CD8-positive, alpha-beta memory T cell (primary cell): ENCODE measurements around the gene STAC3. TPM values are rescaled to one million over a fixed set of nuclear protein-coding genes. Genes with fewer than 3 reads are reported as not detected.

Experiments used
- CTCF ChIA-PET: fragments of 350-600 bp; sonication (Branson Sonifier 250); formaldehyde crosslinking; loops from one replicate; lab custom pipeline; 2021; ENCODE audit warnings: antibody characterized with exemption; lab: Charles Lee
- POLR2A ChIA-PET: fragments of 350-600 bp; sonication (Branson Sonifier 250); formaldehyde crosslinking; loops from one replicate; lab custom pipeline; 2021; ENCODE audit warnings: antibody characterized with exemption; lab: Charles Lee
- DNase-seq, 5 donors: peaks; one replicate each; pipeline versions ENCODE4 v3.0.0 to v3.0.0-alpha.2; 2020 to 2022; ENCODE audit warnings: mixed read lengths in 1 of 5
- H3K27ac ChIP-seq: one replicate; pipeline ENCODE4 v1.7.0; 2013; ENCODE audit warnings: low read depth, mild to moderate bottlenecking, low read length, moderate library complexity
- H3K27me3 ChIP-seq: 2 replicates; pipeline ENCODE4 v1.7.0; 2013; ENCODE audit warnings: low read length, mild to moderate bottlenecking; ENCODE audit not compliant: insufficient read depth, poor library complexity, severe bottlenecking
- H3K36me3 ChIP-seq: 2 replicates; pipeline ENCODE4 v1.7.0; 2013; ENCODE audit warnings: mild to moderate bottlenecking, low read length, moderate library complexity; ENCODE audit not compliant: insufficient read depth
- H3K4me1 ChIP-seq: 2 replicates; pipeline ENCODE4 v1.7.0; 2013; ENCODE audit warnings: mild to moderate bottlenecking, low read length, moderate library complexity; ENCODE audit not compliant: insufficient read depth
- H3K4me3 ChIP-seq: 2 replicates; pipeline ENCODE4 v1.7.0; 2013; ENCODE audit warnings: mild to moderate bottlenecking, low read length
- H3K9me3 ChIP-seq: 2 replicates; pipeline ENCODE4 v1.7.0; 2013; ENCODE audit warnings: mild to moderate bottlenecking, low read length
- H3K27ac Mint-ChIP-seq, 8 donors: one replicate each; pipeline ENCODE4 v1.8.0; 2020 to 2021; ENCODE audit warnings: mixed read lengths in 8 of 8, mild to moderate bottlenecking in 6 of 8, inconsistent platforms in 3 of 8, moderate library complexity in 3 of 8
- H3K27me3 Mint-ChIP-seq, 2 donors: one replicate each; pipeline ENCODE4 v1.8.0; 2020 to 2021; ENCODE audit warnings: mixed read lengths in 2 of 2, mild to moderate bottlenecking in 1 of 2, moderate library complexity in 1 of 2
- H3K36me3 Mint-ChIP-seq, 3 donors: one replicate each; pipeline ENCODE4 v1.8.0; 2020 to 2021; ENCODE audit warnings: mixed read lengths in 3 of 3, inconsistent platforms in 1 of 3, mild to moderate bottlenecking in 1 of 3
- H3K4me1 Mint-ChIP-seq, 3 donors: one replicate each; pipeline ENCODE4 v1.8.0; 2020 to 2021; ENCODE audit warnings: mixed read lengths in 3 of 3, inconsistent platforms in 1 of 3, mild to moderate bottlenecking in 1 of 3
- H3K4me3 Mint-ChIP-seq, 7 donors: one replicate each; pipeline ENCODE4 v1.8.0; 2020 to 2021; ENCODE audit warnings: mixed read lengths in 7 of 7, mild to moderate bottlenecking in 6 of 7, moderate library complexity in 4 of 7, inconsistent platforms in 2 of 7
- H3K9me3 Mint-ChIP-seq, 5 donors: one replicate each; pipeline ENCODE4 v1.8.0; 2020 to 2022; ENCODE audit warnings: mixed read lengths in 5 of 5, mild to moderate bottlenecking in 3 of 5, moderate library complexity in 2 of 5, inconsistent platforms in 1 of 5
- polyA plus RNA-seq: library from polyadenylated mRNA; unstranded; fragments of 300-500 nt; fragmentation: Illumina TruSeq; gene quantifications from one replicate; pipeline ENCODE4 v1.2.3, GENCODE V29; 2021
- total RNA-seq, 2 experiments: library from RNA; stranded (reverse); gene quantifications; one replicate each; pipeline ENCODE4 v1.2.3, GENCODE V29; 2021

Gene STAC3
- total and polyA plus RNA-seq, 3 experiments from 2014 or later = 0.96 to 1.4 TPM; not detected in 1

- Histone ChIP-seq H3K9me3 (no peaks in the 10 kb centered on the region), H3K27ac (no peak overlapping the region), H3K27me3 (peaks cover 22% of the 10 kb centered on the region), H3K36me3 (no peaks in the 10 kb centered on the region), H3K4me3 (no peak overlapping the region), H3K4me1 (peaks cover 21% of the 10 kb centered on the region)
- CTCF ChIA-PET = interaction anchor here (5.7 kb wide), 1 partner anchor 32 kb away, joined by 33 read pairs; no protein-coding TSS in a partner anchor
- H3K4me3 Mint-ChIP-seq = no peak overlapping the region
- no peak overlapping the region for H3K27ac Mint-ChIP-seq
- H3K27me3 Mint-ChIP-seq = peaks cover 24 to 27% of the 10 kb centered on the region in 2 donors
- H3K9me3 Mint-ChIP-seq = peaks cover 0 to 1% (median 0%) of the 10 kb centered on the region in 5 donors
- POLR2A ChIA-PET = no interaction called here
- H3K4me1 Mint-ChIP-seq = peaks cover 19 to 26% (median 23%) of the 10 kb centered on the region in 3 donors
- no peak for DNase-seq
- no peaks in the 10 kb centered on the region for H3K36me3 Mint-ChIP-seq
These were observed 40.5 kb downstream of the STAC3 start for GRCh38 chr12:57210461-57210860.

- Mint-ChIP-seq H3K36me3 (no peaks in the 10 kb centered on the region), H3K27me3 (peaks cover 19 to 22% of the 10 kb centered on the region in 2 donors), H3K4me1 (peaks cover 16 to 21% (median 17%) of the 10 kb centered on the region in 3 donors), H3K4me3 (no peak overlapping the region), H3K9me3 (peaks cover 0 to 1% (median 0%) of the 10 kb centered on the region in 5 donors), H3K27ac (no peak overlapping the region)
- H3K9me3 ChIP-seq = no peaks in the 10 kb centered on the region
- no peak for DNase-seq
- H3K27me3 ChIP-seq = peaks cover 16% of the 10 kb centered on the region
- CTCF ChIA-PET = interaction anchor here (5.7 kb wide), 1 partner anchor 33 kb away, joined by 33 read pairs; no protein-coding TSS in a partner anchor
- POLR2A ChIA-PET = no interaction called here
- H3K4me3 ChIP-seq = no peak overlapping the region
- no peak overlapping the region for H3K27ac ChIP-seq
- H3K4me1 ChIP-seq = peaks cover 16% of the 10 kb centered on the region
- no peaks in the 10 kb centered on the region for H3K36me3 ChIP-seq
These were observed 41.1 kb downstream of the STAC3 start for GRCh38 chr12:57209916-57210315.

GRCh38 chr12:57208631-57209282 lies 42.2 kb downstream of the STAC3 start:
- Histone ChIP-seq H3K27me3 (peaks cover 5% of the 10 kb centered on the region), H3K9me3 (no peaks in the 10 kb centered on the region), H3K36me3 (no peaks in the 10 kb centered on the region), H3K4me3 (no peak overlapping the region), H3K4me1 (peaks cover 5% of the 10 kb centered on the region), H3K27ac (no peak overlapping the region)
- H3K4me3 Mint-ChIP-seq = no peak overlapping the region
- H3K27ac Mint-ChIP-seq = no peak overlapping the region
- POLR2A ChIA-PET = no interaction called here
- H3K36me3 Mint-ChIP-seq = no peaks in the 10 kb centered on the region
- no peaks in the 10 kb centered on the region for H3K9me3 Mint-ChIP-seq
- DNase-seq = no peak
- H3K27me3 Mint-ChIP-seq = peaks cover 9 to 10% of the 10 kb centered on the region in 2 donors
- peaks cover 6 to 9% (median 6%) of the 10 kb centered on the region in 3 donors for H3K4me1 Mint-ChIP-seq
- CTCF ChIA-PET = interaction anchor here (5.7 kb wide), 1 partner anchor 34 kb away, joined by 33 read pairs; no protein-coding TSS in a partner anchor

- POLR2A ChIA-PET = no interaction called here
- Histone ChIP-seq H3K9me3 (no peaks in the 10 kb centered on the region), H3K36me3 (no peaks in the 10 kb centered on the region), H3K27me3 (no peaks in the 10 kb centered on the region), H3K4me3 (no peak overlapping the region), H3K27ac (no peak overlapping the region), H3K4me1 (no peaks in the 10 kb centered on the region)
- H3K4me1 Mint-ChIP-seq = peaks cover 0 to 2% (median 0%) of the 10 kb centered on the region in 3 donors
- no peak overlapping the region for H3K4me3 Mint-ChIP-seq
- no peak for DNase-seq
- H3K27ac Mint-ChIP-seq = peak overlapping the region in 1 of 8 donors; percentile 17
- H3K27me3 Mint-ChIP-seq = peaks cover 3% of the 10 kb centered on the region in 2 donors
- H3K36me3 Mint-ChIP-seq = no peaks in the 10 kb centered on the region
- CTCF ChIA-PET = interaction anchor here (1.6 to 5.7 kb wide), 2 partner anchors 31 to 35 kb away, joined by 3 to 33 read pairs; no protein-coding TSS in a partner anchor
- H3K9me3 Mint-ChIP-seq = no peaks in the 10 kb centered on the region
These were observed 43.0 kb downstream of the STAC3 start for GRCh38 chr12:57207731-57208630.

DNA sequence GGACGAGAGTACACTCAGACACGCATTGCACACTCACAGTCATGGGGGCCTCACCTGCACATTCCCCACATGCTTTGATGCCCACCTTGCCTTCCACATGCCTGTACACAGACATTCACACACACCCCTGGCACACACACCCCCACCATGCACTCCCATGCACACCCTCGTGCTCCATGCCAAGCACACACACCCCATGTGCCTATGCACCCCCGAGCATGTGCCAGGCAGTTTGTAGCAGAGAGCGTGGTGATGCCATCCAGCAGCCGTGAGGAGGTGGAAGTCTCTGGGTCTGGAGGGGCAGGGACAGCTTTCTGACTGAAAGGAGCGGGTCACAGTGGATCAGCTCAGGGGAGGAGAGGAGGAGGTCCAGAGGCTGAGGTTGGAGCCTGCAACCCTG lies 45.1 kb downstream of the STAC3 start:
- POLR2A ChIA-PET = no interaction called here
- no peak for DNase-seq
- no peaks in the 10 kb centered on the region for H3K36me3 ChIP-seq
- H3K27ac ChIP-seq = no peak overlapping the region
- CTCF ChIA-PET = interaction anchor here (5.7 kb wide), 1 partner anchor 37 kb away, joined by 33 read pairs; no protein-coding TSS in a partner anchor
- no peak overlapping the region for H3K4me3 ChIP-seq
- no peaks in the 10 kb centered on the region for H3K9me3 Mint-ChIP-seq
- H3K27me3 ChIP-seq = no peaks in the 10 kb centered on the region
- peaks cover 0 to 3% of the 10 kb centered on the region in 2 donors for H3K27me3 Mint-ChIP-seq
- H3K36me3 Mint-ChIP-seq = no peaks in the 10 kb centered on the region
- H3K4me3 Mint-ChIP-seq = no peak overlapping the region
- no peaks in the 10 kb centered on the region for H3K4me1 ChIP-seq
- no peak overlapping the region for H3K27ac Mint-ChIP-seq
- no peaks in the 10 kb centered on the region for H3K9me3 ChIP-seq
- no peaks in the 10 kb centered on the region for H3K4me1 Mint-ChIP-seq

- H3K4me3 Mint-ChIP-seq = no peak overlapping the region
These were observed 45.8 kb downstream of the STAC3 start for GRCh38 chr12:57205186-57205585.

DNA sequence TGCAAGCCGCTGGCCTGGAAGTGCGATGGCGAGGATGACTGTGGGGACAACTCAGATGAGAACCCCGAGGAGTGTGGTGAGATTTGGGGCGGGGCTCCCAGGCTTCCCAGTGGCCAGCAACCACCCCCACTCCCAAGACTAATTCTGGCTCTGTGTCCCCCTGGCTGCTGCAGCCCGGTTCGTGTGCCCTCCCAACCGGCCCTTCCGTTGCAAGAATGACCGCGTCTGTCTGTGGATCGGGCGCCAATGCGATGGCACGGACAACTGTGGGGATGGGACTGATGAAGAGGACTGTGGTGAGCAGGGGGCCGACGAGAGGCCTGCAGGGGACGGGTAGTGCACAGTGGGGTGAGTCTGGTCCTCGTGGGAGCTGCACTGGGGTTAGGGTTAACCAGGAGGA lies 46.5 kb downstream of the STAC3 start:
- Mint-ChIP-seq H3K9me3 (peaks cover 0 to 2% (median 0%) of the 10 kb centered on the region in 5 donors), H3K27me3 (peaks cover 0 to 2% of the 10 kb centered on the region in 2 donors), H3K27ac (peak overlapping the region in 1 of 8 donors; percentile 74), H3K4me1 (no peaks in the 10 kb centered on the region), H3K4me3 (no peak overlapping the region), H3K36me3 (no peaks in the 10 kb centered on the region)
- DNase-seq = no peak
- ChIA-PET POLR2A (no interaction called here), CTCF (no interaction called here)
- H3K4me3 ChIP-seq = no peak overlapping the region
- no peaks in the 10 kb centered on the region for H3K9me3 ChIP-seq
- no peaks in the 10 kb centered on the region for H3K27me3 ChIP-seq
- H3K4me1 ChIP-seq = no peaks in the 10 kb centered on the region
- H3K36me3 ChIP-seq = no peaks in the 10 kb centered on the region
- H3K27ac ChIP-seq = no peak overlapping the region

More at GRCh38 chr12:57205186-57205585, 45.8 kb downstream of the STAC3 start:
- Mint-ChIP-seq H3K27ac (no peak overlapping the region), H3K27me3 (peaks cover 0 to 3% of the 10 kb centered on the region in 2 donors), H3K36me3 (no peaks in the 10 kb centered on the region), H3K9me3 (peaks cover 0 to 2% (median 0%) of the 10 kb centered on the region in 5 donors), H3K4me1 (no peaks in the 10 kb centered on the region)
- ChIA-PET CTCF (no interaction called here), POLR2A (no interaction called here)
- no peaks in the 10 kb centered on the region for H3K36me3 ChIP-seq
- DNase-seq = no peak
- H3K9me3 ChIP-seq = no peaks in the 10 kb centered on the region
- no peaks in the 10 kb centered on the region for H3K27me3 ChIP-seq
- no peaks in the 10 kb centered on the region for H3K4me1 ChIP-seq
- no peak overlapping the region for H3K4me3 ChIP-seq
- no peak overlapping the region for H3K27ac ChIP-seq
